WERI-Rb-1 (cell line): ENCODE data around the gene P2RY8.
A peak's percentile ranks its signal among the peaks of the same experiment; 100 is the strongest.

ENCODE experiments used
- DNase-seq: peaks from one replicate; pipeline ENCODE4 v3.0.0-alpha.2; 2020
- H3K27ac ChIP-seq: fragments of 250-450 bp; sonication (Bioruptor Pico); 2 replicates; pipeline ENCODE4 v1.5.1; 2020; ENCODE audit warnings: mild to moderate bottlenecking, moderate library complexity
- H3K27me3 ChIP-seq: fragments of 250-450 bp; sonication (Bioruptor Pico); 2 replicates; pipeline ENCODE4 v1.5.1; 2021; ENCODE audit warnings: mild to moderate bottlenecking, low read depth, moderate library complexity; ENCODE audit not compliant: insufficient read depth, severe bottlenecking
- H3K36me3 ChIP-seq: fragments of 250-450 bp; sonication (Bioruptor Pico); 2 replicates; pipeline ENCODE4 v1.5.1; 2020; ENCODE audit warnings: mild to moderate bottlenecking, moderate library complexity
- H3K4me3 ChIP-seq: 2 replicates; pipeline ENCODE4 v1.5.1; 2011; ENCODE audit warnings: low read depth, mild to moderate bottlenecking, control low read depth, low read length
- H3K9me3 ChIP-seq: fragments of 250-450 bp; sonication (Bioruptor Pico); 2 replicates; pipeline ENCODE4 v1.5.1; 2021; ENCODE audit warnings: mild to moderate bottlenecking, moderate library complexity; ENCODE audit not compliant: severe bottlenecking
- TF ChIP-seq, protein P1 (sequence below): IDR thresholded peaks from 2 replicates; pipeline ENCODE4 v1.5.1; 2011; ENCODE audit warnings: low read depth, mild to moderate bottlenecking, control low read depth, inconsistent platforms, low read length

The P2RY8 gene

DNA sequence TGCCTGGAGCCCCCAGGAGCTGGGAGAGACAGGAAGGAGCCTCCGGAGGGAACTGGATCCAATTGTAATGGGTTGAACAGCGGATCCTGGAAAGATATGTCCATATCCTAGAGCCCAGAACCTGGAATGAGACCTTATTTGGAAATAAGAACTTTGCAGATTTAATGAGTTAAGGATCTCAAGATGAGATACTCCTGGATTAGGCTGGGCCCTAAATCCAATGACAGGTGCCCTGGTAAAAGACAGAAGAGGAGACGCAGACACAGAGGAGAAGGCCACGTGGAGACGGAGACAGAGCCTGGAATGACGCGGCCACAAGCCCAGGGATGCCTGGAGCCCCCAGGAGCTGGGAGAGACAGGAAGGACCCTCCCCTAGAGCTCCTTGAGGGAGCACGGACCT is 34.1 kb downstream of the P2RY8 start:
- no peak overlapping the region for H3K4me3 ChIP-seq
- no peak overlapping the region for H3K27ac ChIP-seq
- H3K36me3 ChIP-seq, result no peaks in the 10 kb centered on the region
- TF ChIP-seq, protein P1, sequence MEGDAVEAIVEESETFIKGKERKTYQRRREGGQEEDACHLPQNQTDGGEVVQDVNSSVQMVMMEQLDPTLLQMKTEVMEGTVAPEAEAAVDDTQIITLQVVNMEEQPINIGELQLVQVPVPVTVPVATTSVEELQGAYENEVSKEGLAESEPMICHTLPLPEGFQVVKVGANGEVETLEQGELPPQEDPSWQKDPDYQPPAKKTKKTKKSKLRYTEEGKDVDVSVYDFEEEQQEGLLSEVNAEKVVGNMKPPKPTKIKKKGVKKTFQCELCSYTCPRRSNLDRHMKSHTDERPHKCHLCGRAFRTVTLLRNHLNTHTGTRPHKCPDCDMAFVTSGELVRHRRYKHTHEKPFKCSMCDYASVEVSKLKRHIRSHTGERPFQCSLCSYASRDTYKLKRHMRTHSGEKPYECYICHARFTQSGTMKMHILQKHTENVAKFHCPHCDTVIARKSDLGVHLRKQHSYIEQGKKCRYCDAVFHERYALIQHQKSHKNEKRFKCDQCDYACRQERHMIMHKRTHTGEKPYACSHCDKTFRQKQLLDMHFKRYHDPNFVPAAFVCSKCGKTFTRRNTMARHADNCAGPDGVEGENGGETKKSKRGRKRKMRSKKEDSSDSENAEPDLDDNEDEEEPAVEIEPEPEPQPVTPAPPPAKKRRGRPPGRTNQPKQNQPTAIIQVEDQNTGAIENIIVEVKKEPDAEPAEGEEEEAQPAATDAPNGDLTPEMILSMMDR, result no peak
- H3K9me3 ChIP-seq, result no peaks in the 10 kb centered on the region
- no peaks in the 10 kb centered on the region for H3K27me3 ChIP-seq
- no peak for DNase-seq

DNA sequence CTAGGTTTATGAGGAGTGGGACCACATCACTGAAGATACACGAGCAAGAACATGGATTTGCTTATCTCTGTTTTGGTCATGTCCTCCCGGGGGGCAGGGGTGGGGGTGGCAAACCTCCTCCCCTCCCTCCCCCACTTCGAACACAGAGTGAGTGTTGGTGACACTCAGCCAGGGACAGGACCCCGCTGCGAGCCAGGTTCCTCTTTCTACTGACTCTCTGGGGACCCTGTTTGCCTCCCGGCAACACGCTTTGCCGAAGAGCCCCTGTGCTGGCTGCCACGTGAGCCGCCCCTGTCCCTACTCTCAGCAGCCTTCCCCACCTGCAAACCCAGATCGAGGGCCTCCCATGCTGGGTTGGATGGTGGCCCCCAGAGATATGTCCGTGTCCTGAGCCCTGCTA is 34.7 kb downstream of the P2RY8 start:
- no peak overlapping the region for H3K4me3 ChIP-seq
- no peak for DNase-seq
- no peaks in the 10 kb centered on the region for H3K9me3 ChIP-seq
- TF ChIP-seq, protein P1, result no peak
- no peaks in the 10 kb centered on the region for H3K36me3 ChIP-seq
- no peak overlapping the region for H3K27ac ChIP-seq
- H3K27me3 ChIP-seq, result no peaks in the 10 kb centered on the region

DNA sequence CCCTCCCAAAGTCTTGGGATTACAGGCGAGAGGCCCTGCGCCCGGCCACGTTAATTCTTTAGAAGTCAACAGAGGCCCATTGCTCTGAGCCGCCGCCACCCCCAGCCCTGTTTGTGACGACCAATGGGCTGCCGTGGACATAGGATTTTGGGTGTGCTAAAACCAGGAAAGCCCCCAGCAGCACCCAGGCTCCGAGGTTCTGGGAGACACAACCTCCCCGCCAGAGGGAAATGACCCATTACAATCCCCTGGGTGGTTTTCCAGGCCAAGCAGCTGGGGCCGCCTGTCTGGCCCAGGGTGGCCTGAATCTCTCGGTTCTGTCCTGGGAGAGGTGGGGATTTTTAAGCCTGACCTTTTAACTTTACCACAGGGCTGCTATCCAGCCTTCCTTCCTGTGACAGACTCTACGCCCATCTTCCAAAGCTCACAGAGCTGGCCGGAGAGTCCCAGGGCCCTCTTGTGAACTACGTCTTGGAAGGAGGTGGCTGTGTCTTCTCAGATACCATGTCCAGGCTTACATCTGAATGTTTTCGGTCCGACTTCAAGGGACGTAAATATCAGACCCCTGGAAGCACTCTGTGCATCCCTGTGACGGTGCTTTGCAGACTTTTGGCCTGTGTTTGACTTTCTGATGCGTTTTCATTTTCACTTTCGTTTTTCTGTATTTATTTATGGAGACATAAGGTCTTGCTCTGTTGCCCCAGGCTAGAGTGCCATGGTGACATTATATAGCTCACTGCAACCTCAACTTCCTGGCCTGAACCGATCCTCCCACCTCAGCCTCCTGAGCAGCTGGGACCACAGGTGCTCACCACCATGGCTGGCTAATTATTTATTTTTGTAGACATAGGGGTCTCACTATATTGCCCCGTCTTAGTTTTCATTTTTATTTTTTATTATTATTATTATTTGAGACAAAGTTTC is 36.0 kb downstream of the P2RY8 start:
- Histone ChIP-seq H3K36me3 (no peaks in the 10 kb centered on the region), H3K9me3 (no peaks in the 10 kb centered on the region), H3K27me3 (no peaks in the 10 kb centered on the region), H3K27ac (no peak overlapping the region), H3K4me3 (no peak overlapping the region)
- DNase-seq, result no peak
- TF ChIP-seq, protein P1, result no peak

DNA sequence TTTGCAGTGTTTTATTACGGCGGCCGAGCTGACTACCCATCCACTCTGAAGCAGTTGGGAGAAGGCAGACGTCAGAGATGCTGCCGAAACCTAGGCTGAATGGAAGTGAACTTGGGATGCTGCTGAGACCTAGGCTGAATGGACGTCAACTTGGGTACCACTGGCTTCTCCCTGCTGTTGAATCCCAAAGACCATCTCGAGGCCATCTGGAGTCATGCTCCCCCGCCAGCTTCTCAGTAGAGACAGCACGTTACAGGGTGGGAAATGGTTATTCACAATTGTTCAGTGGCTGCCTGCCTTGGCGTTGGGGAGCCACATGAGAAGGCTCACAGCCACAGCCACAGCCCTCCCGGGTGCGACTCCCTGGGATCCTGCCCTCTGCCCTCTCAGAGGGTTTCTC is 40.9 kb downstream of the P2RY8 start:
- no peak for DNase-seq
- TF ChIP-seq, protein P1, result no peak
- Histone ChIP-seq H3K9me3 (peaks cover 3% of the 10 kb centered on the region), H3K27me3 (no peaks in the 10 kb centered on the region), H3K4me3 (no peak overlapping the region), H3K27ac (no peak overlapping the region), H3K36me3 (no peaks in the 10 kb centered on the region)

DNA sequence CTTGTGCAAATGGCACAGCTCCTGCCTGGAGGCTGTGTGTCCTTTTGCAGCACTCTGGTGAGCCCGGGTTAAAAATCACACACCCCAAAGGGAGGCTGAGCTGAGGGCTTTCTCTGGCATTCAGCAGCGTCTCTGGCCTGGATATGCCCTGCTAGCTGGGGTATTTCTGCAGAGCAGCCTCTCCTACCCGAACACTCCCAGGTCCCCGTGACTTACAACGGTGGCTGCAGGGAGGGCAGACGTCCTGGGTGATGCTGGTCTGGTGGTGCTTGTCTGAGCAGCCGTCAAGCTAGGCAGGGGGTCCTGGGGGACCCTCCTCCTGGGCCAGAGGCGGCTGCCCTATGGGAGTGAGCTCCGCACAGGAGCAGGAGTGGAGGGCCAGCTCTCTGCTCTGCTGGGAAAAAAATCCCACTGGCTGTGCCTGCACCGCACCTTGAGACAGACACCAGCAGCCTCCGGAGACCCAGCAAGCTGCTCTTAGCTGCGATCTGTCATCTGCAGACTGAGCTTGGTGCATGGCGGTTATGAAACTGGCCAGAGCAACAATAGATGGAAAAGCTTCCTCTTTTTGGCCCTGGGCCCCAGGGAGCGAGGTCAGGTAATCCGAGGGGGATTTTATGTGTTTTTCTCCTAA is 43.0 kb downstream of the P2RY8 start:
- H3K4me3 ChIP-seq, result no peak overlapping the region
- 0 out of 2 replicates have a peak overlapping the region, but pooled peaks have one; percentile 18 for H3K27ac ChIP-seq
- H3K9me3 ChIP-seq, result peaks cover 3% of the 10 kb centered on the region
- no peaks in the 10 kb centered on the region for H3K27me3 ChIP-seq
- DNase-seq, result no peak
- H3K36me3 ChIP-seq, result no peaks in the 10 kb centered on the region
- TF ChIP-seq, protein P1, result no peak
